ENCODE data around the gene TRA2A. TPM values are rescaled to one million over a fixed set of nuclear protein-coding genes. Genes with fewer than 3 reads are reported as not detected.
A peak's percentile ranks its signal among the peaks of the same experiment; 100 is the strongest.

The TRA2A gene
- total and polyA plus RNA-seq, 9 of the 15 experiments (the other 6 are each of a cell fraction or from before 2014, with no cell fraction given), result 22.7 to 210 (median 73.9) TPM

DNA sequence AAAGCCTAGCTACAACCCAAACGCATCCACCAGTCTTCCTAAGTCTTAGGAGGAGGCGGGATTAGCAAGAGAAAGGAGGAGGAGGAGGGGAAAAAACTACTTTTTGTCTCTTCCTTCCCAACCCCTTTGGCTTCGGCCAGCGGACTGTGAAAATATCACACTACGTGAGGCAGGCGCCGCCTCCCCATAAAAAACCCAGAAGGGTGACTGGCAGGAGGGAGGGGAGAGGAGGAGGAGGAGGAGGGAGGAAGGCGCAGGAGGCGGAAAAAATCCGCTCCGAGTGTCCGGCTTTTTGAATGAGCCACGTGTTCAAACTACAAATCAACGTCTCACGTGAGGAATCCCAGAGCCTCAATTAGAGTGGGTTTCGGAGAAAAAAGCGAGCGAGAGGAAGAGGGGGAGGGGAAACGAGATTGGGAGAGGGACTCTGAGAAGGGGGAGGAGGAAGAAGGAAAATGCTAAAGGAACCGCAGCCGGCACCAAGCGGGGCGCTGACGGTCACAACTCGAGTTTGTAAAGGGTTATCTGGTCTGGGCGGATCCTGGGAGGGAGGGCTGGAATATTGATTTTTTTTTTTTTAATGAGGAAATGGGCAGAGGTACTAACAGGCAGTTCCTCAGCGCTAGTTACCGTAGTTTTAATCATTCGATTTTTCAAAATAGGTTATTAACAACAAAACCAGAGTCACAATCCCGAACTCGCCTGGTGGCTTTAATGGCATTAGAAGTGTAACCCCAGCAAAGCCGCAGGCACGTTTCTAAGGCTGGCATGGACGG is 61.3 kb downstream of the TRA2A start, which contains the start of gene IGF2BP3 (continued):
- TF ChIP-seq, protein P1, sequence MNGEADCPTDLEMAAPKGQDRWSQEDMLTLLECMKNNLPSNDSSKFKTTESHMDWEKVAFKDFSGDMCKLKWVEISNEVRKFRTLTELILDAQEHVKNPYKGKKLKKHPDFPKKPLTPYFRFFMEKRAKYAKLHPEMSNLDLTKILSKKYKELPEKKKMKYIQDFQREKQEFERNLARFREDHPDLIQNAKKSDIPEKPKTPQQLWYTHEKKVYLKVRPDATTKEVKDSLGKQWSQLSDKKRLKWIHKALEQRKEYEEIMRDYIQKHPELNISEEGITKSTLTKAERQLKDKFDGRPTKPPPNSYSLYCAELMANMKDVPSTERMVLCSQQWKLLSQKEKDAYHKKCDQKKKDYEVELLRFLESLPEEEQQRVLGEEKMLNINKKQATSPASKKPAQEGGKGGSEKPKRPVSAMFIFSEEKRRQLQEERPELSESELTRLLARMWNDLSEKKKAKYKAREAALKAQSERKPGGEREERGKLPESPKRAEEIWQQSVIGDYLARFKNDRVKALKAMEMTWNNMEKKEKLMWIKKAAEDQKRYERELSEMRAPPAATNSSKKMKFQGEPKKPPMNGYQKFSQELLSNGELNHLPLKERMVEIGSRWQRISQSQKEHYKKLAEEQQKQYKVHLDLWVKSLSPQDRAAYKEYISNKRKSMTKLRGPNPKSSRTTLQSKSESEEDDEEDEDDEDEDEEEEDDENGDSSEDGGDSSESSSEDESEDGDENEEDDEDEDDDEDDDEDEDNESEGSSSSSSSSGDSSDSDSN (IDR thresholded peaks at IDR 0.05; ENCODE audit: borderline replicate concordance in 1 of 2, low read depth in 2 of 2, low read length in 2 of 2), result peak in 1 of 2 experiments; percentile 60; a peak in 1 of 4 replicates
- TF ChIP-seq POLR2B (IDR thresholded peaks at IDR 0.05; ENCODE audit: low read depth, partially characterized antibody), result peak; percentile 71
- TF ChIP-seq, protein P2, sequence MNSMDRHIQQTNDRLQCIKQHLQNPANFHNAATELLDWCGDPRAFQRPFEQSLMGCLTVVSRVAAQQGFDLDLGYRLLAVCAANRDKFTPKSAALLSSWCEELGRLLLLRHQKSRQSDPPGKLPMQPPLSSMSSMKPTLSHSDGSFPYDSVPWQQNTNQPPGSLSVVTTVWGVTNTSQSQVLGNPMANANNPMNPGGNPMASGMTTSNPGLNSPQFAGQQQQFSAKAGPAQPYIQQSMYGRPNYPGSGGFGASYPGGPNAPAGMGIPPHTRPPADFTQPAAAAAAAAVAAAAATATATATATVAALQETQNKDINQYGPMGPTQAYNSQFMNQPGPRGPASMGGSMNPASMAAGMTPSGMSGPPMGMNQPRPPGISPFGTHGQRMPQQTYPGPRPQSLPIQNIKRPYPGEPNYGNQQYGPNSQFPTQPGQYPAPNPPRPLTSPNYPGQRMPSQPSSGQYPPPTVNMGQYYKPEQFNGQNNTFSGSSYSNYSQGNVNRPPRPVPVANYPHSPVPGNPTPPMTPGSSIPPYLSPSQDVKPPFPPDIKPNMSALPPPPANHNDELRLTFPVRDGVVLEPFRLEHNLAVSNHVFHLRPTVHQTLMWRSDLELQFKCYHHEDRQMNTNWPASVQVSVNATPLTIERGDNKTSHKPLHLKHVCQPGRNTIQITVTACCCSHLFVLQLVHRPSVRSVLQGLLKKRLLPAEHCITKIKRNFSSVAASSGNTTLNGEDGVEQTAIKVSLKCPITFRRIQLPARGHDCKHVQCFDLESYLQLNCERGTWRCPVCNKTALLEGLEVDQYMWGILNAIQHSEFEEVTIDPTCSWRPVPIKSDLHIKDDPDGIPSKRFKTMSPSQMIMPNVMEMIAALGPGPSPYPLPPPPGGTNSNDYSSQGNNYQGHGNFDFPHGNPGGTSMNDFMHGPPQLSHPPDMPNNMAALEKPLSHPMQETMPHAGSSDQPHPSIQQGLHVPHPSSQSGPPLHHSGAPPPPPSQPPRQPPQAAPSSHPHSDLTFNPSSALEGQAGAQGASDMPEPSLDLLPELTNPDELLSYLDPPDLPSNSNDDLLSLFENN (IDR thresholded peaks at IDR 0.05; ENCODE audit: low read depth in 2 of 2, low read length in 2 of 2), result no peak
- TF ChIP-seq STAG1 (CRISPR knock-in tag; IDR thresholded peaks at IDR 0.05; ENCODE audit: borderline replicate concordance), result no peak
- peak; percentile 86 for TF ChIP-seq SOX6 (IDR thresholded peaks at IDR 0.05)
- TF ChIP-seq NUFIP1 (IDR thresholded peaks at IDR 0.05; ENCODE audit: partially characterized antibody), result peak; percentile 29
- TF ChIP-seq CGGBP1 (CRISPR knock-in tag; IDR thresholded peaks at IDR 0.05), result 0 out of 2 replicates have a peak, but pooled peaks have one; percentile 27
- TF ChIP-seq MEF2A (IDR thresholded peaks at IDR 0.05; ENCODE audit: control insufficient read depth, low read depth, low read length), result no peak
- no peak for TF ChIP-seq ZNF347 (CRISPR knock-in tag; IDR thresholded peaks at IDR 0.05; ENCODE audit: low read depth)
- no peak for TF ChIP-seq BRF1 (IDR thresholded peaks at IDR 0.05; ENCODE audit: borderline replicate concordance, extremely low read depth, insufficient read length)
- peak; percentile 94 to 100 for TF ChIP-seq RCOR1 (IDR thresholded peaks at IDR 0.05; ENCODE audit: borderline replicate concordance in 1 of 2, low read depth in 2 of 2, low read length in 2 of 2)
- peak; percentile 68 to 75 for TF ChIP-seq NRF1 (conservative IDR thresholded peaks at IDR 0.05 in 1 of 2, IDR thresholded peaks at IDR 0.05 in 1 of 2)
- TF ChIP-seq PATZ1 (CRISPR knock-in tag; IDR thresholded peaks at IDR 0.05; ENCODE audit: borderline replicate concordance), result no peak
- TF ChIP-seq E2F3 (CRISPR knock-in tag; IDR thresholded peaks at IDR 0.05), result no peak
- TF ChIP-seq KLF6 (CRISPR knock-in tag; IDR thresholded peaks at IDR 0.05; ENCODE audit: borderline replicate concordance), result no peak
- TF ChIP-seq TCF3 (CRISPR knock-in tag; IDR thresholded peaks at IDR 0.05), result peak; percentile 23; the same call in 1 of the 2 replicates
- peak; percentile 92 for TF ChIP-seq TOE1 (IDR thresholded peaks at IDR 0.05; ENCODE audit: borderline replicate concordance)
- no peak for TF ChIP-seq TOE1 (CRISPR knock-in tag; IDR thresholded peaks at IDR 0.05; ENCODE audit: borderline replicate concordance, low read depth)
- TF ChIP-seq ZNF551 (CRISPR knock-in tag; IDR thresholded peaks at IDR 0.05), result no peak

Measured in K562 (cell line).